HG02759 (cell line): ENCODE results near the gene BRK1.
A peak's percentile ranks its signal among the peaks of the same experiment; 100 is the strongest.
"Not testable (repeated sequence)": the region's sequence is repeated elsewhere in the genome, so short reads cannot be mapped to it uniquely, and the experiment has no call there.

ENCODE experiments used
- ATAC-seq: cut with Tn5 transposase; IDR thresholded peaks from one replicate; pipeline ENCODE4 v1.9.1; 2021; ENCODE audit warnings: mild to moderate bottlenecking, moderate library complexity; ENCODE audit not compliant: unreplicated experiment

The BRK1 gene

DNA sequence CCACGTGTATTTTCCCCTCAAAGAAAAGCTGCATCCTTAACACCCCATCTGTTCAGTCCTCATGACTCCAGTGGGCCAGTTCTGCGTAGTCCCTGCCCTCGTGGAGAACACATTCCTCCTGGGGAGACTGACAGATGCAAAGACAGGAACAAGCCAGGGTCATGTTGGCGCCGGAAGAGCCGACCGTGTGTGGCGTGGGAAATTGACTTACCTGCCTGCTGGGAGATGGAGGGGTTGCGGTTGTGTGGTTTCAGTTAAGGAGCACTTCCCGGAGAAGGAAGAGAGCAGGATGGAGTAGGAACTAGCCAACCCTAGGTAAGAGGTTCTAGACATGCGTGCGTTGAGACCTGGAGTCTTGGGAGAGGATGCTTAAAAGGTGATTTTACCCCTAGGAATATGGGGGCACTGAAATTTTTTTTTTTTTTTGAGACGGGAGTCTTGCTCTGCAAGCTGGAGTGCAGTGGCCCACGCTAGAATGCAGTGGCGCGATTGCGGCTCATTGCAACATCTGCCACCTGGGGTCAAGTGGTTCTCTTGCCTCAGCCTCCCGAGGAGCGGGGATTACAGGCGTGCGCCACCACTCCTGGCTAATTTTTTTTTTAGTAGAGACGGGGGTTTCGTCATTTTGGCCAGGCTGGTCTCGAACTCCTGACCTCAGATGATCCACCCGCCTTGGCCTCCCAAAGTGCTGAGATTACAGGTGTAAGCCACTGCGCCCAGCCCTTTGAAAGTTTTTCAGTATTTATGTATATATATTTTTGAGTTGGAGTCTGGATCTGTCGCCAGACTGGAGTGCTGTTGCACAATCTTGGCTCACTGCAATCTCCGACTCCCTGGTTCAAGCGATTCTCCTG lies 27.5 kb downstream of the BRK1 start:
- ATAC-seq, result no peak

DNA sequence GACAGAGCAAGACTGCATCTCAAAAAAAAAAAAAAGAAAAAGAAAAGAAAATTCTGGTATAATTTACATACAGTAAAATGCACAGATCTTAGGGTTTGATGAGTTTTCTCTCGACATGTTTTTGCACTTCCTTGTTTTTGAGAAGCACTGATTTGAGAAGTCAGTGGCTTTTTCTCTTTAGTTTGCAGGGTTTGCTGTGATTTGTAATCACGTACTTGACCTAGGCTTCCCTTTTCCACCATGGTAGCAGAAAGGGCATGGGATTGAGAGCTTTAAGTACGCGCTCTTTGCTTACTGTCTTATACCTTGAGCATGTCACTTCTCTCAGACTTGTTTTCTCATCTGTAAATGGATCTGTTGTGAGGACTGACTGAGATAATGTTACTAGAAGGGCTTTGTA lies 30.2 kb downstream of the BRK1 start:
- ATAC-seq, result no peak

GRCh38 chr3:10149226-10149625 lies 33.8 kb downstream of the BRK1 start:
- no peak for ATAC-seq

DNA sequence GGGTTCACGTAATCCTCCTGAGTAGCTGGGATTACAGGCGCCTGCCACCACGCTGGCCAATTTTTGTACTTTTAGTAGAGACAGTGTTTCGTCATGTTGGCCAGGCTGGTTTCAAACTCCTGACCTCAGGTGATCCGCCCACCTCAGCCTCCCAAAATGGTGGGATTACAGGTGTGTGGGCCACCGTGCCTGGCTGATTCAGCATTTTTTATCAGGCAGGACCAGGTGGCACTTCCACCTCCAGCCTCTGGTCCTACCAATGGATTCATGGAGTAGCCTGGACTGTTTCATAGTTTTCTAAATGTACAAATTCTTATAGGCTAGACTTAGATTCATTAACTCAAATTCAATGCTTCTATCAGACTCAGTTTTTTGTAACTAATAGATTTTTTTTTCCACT lies 35.5 kb downstream of the BRK1 start:
- ATAC-seq, result no peak

DNA sequence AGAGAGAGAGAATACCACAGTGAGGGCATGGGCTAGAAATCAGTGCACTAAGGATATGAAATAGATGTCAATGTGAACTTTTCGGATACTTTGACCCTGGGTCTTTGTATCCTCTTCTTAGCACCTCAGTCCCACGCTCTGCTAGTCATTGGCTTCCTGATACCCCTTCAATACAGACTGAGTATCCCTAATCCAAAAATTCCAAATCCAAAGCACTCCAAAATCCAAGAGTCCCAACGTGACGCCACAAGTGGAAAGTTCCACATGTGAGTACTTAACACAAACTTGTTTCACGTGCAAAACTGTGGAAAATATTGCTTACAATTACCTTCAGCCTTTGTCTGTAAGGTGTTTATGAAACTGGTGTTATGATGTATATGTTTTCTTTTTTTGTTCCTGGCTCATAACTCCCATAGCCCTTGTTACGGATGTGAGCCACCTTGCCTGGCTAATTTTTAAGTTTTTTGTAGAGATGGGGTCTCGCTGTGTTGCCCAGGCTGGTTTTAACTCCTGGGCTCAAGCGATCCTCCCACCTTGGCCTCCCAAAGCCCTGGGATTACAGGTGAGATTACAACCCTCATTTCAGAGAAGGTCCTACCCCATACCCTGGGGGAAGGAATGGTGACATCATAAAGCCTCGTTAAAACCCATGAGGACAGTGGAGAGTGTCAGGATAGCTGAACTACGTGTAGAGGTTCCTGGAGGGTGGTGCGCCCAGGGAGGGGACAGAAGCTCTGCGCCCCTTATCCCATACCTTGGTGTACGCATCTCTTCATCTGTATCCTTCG lies 39.1 kb downstream of the BRK1 start:
- ATAC-seq, result no peak

- no peak for ATAC-seq
Observed at GRCh38 chr3:10155123-10155472, 39.6 kb downstream of the BRK1 start.

GRCh38 chr3:10155658-10156057 lies 40.2 kb downstream of the BRK1 start:
- ATAC-seq, result no peak

DNA sequence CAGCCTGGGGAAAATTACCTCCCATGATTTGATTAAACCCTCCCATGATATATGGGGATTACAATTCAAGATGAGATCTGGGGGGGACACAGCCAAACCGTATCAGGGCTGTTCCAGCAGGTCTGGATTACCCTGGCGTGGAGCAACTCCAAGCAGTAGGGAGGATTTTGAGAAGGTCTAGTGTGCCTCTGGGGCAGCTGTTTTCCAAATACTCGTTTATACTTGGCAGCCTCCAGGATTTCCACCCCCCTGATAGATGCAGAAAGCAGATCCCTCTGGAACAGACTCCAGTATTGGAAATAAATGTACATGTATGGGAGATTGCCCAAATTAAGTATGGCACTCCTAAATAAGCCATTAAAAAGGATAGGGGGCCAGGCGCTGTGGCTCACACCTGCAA lies 41.6 kb downstream of the BRK1 start:
- ATAC-seq, result no peak

GRCh38 chr3:10158555-10158954 lies 43.1 kb downstream of the BRK1 start:
- ATAC-seq, result not testable (repeated sequence)

GRCh38 chr3:10160346-10160745 lies 44.9 kb downstream of the BRK1 start:
- ATAC-seq, result no peak

DNA sequence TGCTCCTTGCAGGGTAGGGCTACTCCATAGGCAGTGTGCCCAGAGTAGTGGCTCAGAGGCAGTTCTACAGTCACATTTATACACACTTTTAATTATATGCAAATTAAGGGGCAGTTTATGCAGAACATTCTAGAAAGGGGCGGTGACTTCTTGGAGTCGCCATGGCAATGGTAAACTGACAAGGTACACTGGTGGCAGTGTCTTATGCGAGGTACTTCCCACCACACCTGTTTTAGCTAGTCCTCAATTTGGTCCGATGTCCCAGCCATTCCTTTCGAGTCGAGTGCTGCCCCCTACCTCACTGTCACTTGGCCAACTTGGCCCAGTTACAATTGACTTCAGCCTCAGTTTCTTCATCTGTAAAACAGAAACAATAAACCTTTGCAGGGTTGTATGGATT lies 45.5 kb downstream of the BRK1 start:
- no peak for ATAC-seq

DNA sequence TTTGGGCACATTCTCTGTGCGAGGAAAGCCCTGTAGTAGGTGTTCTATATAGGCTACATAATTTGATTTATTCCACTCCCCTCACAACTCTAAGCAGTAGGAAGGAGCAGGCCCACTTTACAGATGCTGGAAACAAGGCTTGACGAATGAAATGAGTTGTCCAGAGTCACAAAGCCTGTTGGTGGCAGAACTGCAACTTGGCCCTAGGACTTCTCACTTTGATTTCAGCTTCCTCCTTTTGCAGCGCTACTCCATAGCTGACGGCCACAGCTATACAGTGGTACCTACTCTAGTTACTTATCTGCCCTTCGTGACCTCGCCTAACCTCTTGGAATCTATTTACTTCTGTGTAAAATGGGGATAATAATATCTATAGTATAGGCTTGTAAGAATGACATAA lies 46.7 kb downstream of the BRK1 start:
- no peak for ATAC-seq

- ATAC-seq, result not testable (repeated sequence)
Observed at GRCh38 chr3:10164201-10164545, 48.7 kb downstream of the BRK1 start.

DNA sequence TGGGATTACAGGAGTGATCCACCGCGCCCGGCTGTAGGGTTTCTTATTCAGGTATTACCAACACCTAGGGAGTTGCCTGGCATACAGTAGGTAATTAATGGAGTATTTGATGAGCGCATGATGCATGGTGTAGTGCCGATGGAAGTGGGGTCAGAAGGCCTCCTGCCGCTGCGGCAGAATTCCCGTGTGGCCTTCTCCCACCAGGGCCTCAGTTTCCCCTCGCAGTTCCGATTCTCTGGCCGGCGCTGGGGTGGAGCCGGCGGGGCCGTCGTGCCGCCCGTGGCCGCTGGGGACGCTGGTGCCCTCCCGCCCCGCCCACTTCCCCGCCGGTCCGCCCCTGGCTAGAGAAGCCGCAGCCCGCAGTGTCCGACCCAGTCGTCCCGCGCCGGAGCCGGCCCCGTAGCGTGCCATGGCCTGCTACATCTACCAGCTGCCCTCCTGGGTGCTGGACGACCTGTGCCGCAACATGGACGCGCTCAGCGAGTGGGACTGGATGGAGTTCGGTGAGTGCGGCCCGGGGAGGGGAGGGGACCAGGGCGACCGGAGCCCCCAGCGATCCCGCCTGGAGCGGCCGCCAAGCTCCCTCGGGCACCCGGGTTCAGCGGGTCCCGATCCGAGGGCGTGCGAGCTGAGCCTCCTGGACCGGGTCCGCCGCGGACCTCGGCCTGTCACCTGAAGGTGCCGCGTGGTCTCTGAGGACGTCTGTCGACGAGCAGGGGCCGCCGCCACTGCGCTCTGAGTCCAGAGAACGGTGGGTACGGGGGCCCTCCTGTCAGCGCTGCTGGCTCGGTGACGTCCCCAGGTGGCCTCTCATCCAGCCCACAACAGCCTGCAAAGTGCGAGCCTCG lies 49.3 kb downstream of the BRK1 start, which contains the start of gene IRAK2:
IRAK2 (plus strand) TSS at position 374 of the 848 bp plus-strand sequence; CDS start at position 410, 36 bp downstream.
- peak; percentile 92 for ATAC-seq

- no peak for ATAC-seq
Observed at GRCh38 chr3:10166213-10166604, 50.7 kb downstream of the BRK1 start.

- ATAC-seq, result no peak
Observed at GRCh38 chr3:10169000-10169496, 53.6 kb downstream of the BRK1 start.

- no peak for ATAC-seq
Observed at GRCh38 chr3:10170915-10171478, 55.5 kb downstream of the BRK1 start.

DNA sequence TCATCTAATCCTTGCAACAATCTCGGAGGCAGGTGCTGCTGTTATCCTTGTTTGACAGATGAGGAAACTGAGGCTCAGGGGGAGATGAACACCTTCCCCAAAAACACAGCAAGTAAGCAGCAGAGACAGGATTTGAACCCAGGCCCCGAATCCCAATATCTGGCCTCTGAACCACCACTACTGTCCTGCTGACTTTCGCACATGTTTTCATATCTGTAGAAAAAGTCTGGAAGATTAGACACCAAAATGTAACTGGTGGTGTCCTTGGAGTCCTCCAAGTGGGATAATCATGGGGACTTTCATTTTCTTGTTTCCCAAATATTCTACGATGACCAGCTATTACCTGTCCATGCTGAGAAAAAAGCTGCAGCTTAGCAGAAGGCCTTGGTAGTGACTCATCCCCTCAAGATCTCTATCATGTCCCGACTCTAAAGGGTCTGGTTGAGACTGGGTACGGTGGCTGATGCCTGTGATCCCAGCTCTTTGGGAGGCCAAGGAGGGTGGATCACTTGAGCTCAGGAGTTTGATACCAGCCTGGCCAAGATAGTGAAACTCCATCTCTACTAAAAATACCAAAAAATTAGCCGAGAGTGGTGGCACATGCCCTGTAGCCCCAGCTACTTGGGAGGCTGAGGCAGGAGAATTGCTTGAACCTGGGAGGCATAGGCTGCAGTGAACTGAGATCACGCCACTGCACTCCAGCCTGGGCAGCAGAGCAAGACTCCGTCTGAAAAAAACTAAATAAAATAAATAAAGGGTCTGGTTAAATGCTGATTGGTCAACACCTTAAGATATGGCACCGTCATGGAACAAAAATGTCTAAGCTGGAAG lies 57.8 kb downstream of the BRK1 start:
- ATAC-seq, result no peak

- no peak for ATAC-seq
Observed at GRCh38 chr3:10173926-10174435, 58.5 kb downstream of the BRK1 start.

DNA sequence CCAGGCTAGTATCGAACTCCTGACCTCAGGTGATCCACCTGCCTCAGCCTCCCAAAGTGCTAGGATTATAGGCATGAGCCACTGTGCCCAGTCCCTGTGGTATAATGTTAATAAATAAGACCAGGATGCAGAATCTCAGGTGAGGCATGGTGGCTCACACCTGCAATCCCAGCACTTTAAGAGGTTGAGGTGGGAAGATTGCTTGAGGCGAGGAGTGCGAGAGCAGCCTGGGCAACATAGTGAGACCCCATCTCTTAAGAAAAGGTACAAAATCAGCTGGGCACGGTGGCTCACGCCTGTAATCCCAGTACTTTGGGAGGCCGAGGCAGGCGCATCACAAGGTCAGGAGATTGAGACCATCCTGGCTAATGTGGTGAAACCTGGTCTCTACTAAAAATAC lies 59.9 kb downstream of the BRK1 start:
- ATAC-seq, result not testable (repeated sequence)
